ENCODE data around the gene THOC5. TPM values are rescaled to one million over a fixed set of nuclear protein-coding genes. Genes with fewer than 3 reads are reported as not detected.

THOC5 gene
- total RNA-seq, 2 donors from 2014 or later: 61.1 to 89.7 TPM

- Mint-ChIP-seq H3K9me3 (no peaks in the 10 kb centered on the region), H3K4me1 (no peaks in the 10 kb centered on the region), H3K27me3 (ENCODE audit: insufficient read depth) (no peaks in the 10 kb centered on the region), H3K27ac (peak overlapping the region; percentile 79), H3K4me3 (no peak overlapping the region), H3K36me3 (ENCODE audit: low read depth) (peaks cover 89% of the 10 kb centered on the region)
- Histone ChIP-seq H3K9me3 (ENCODE audit: control insufficient read depth, low read length) (peaks cover 12% of the 10 kb centered on the region), H3K4me1 (ENCODE audit: control insufficient read depth, insufficient read depth, low read length) (no peaks in the 10 kb centered on the region), H3K9ac (ENCODE audit: extremely low read depth, low read length, poor library complexity, severe bottlenecking) (no peak overlapping the region), H3K4me3 (ENCODE audit: low read length) (no peak overlapping the region), H3K27ac (ENCODE audit: low read depth, low read length) (no peak overlapping the region), H3K36me3 (ENCODE audit: control insufficient read depth, insufficient read depth, low read length) (peaks cover 89% of the 10 kb centered on the region), H3K27me3 (ENCODE audit: control insufficient read depth, insufficient read depth, low read length, poor library complexity, severe bottlenecking) (no peaks in the 10 kb centered on the region)
- TF ChIP-seq, protein P1, sequence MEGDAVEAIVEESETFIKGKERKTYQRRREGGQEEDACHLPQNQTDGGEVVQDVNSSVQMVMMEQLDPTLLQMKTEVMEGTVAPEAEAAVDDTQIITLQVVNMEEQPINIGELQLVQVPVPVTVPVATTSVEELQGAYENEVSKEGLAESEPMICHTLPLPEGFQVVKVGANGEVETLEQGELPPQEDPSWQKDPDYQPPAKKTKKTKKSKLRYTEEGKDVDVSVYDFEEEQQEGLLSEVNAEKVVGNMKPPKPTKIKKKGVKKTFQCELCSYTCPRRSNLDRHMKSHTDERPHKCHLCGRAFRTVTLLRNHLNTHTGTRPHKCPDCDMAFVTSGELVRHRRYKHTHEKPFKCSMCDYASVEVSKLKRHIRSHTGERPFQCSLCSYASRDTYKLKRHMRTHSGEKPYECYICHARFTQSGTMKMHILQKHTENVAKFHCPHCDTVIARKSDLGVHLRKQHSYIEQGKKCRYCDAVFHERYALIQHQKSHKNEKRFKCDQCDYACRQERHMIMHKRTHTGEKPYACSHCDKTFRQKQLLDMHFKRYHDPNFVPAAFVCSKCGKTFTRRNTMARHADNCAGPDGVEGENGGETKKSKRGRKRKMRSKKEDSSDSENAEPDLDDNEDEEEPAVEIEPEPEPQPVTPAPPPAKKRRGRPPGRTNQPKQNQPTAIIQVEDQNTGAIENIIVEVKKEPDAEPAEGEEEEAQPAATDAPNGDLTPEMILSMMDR (conservative IDR thresholded peaks at IDR 0.05): no peak
- DNase-seq: no peak
- WGBS, 2 experiments (ENCODE audit: insufficient coverage in 1 of 2, insufficient read length in 1 of 2): 91 to 100% methylated on average over 3 to 4 of the region's 4 CpGs
Measured at GRCh38 chr22:29520851-29521250, 32.7 kb downstream of the THOC5 start.

GRCh38 chr22:29519996-29520395 is 33.6 kb downstream of the THOC5 start:
- Mint-ChIP-seq H3K4me1 (no peaks in the 10 kb centered on the region), H3K9me3 (no peaks in the 10 kb centered on the region), H3K36me3 (ENCODE audit: low read depth) (peaks cover 89% of the 10 kb centered on the region), H3K27me3 (ENCODE audit: insufficient read depth) (no peaks in the 10 kb centered on the region), H3K27ac (no peak overlapping the region), H3K4me3 (no peak overlapping the region)
- no peak overlapping the region for H3K9ac ChIP-seq (ENCODE audit: extremely low read depth, low read length, poor library complexity, severe bottlenecking)
- H3K9me3 ChIP-seq (ENCODE audit: control insufficient read depth, low read length): peaks cover 12% of the 10 kb centered on the region
- 86% methylated on average over 1 of the region's 1 CpG; no CpG with 5 or more reads in 1 of the 2 experiments for WGBS, 2 experiments (ENCODE audit: insufficient coverage in 1 of 2, insufficient read length in 1 of 2)
- no peak overlapping the region for H3K4me3 ChIP-seq (ENCODE audit: low read length)
- H3K36me3 ChIP-seq (ENCODE audit: control insufficient read depth, insufficient read depth, low read length): peaks cover 89% of the 10 kb centered on the region
- H3K27me3 ChIP-seq (ENCODE audit: control insufficient read depth, insufficient read depth, low read length, poor library complexity, severe bottlenecking): no peaks in the 10 kb centered on the region
- H3K27ac ChIP-seq (ENCODE audit: low read depth, low read length): no peak overlapping the region
- TF ChIP-seq, protein P1 (conservative IDR thresholded peaks at IDR 0.05): no peak
- no peak for DNase-seq
- no peaks in the 10 kb centered on the region for H3K4me1 ChIP-seq (ENCODE audit: control insufficient read depth, insufficient read depth, low read length)

DNA sequence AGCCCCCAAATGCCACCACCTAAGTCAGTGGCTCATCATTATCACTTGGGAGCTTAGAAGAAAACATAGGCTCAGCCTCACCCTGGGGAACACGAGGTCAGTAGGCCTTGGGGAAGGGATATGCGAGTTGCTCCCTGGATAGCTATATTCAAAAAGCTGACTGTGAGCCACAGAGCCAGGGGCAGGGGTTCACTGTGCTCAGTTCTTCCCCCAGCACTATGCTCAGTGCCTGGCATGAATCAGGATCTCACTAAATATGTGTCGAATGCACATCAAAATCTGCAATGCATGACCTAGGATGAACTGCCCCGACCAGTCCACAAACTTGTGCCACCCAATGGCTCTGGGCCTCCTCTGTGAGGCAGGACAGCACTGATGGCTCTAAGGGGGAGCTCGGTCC is 35.1 kb downstream of the THOC5 start:
- no peak overlapping the region for H3K4me3 Mint-ChIP-seq
- WGBS, 2 experiments (ENCODE audit: insufficient coverage in 1 of 2, insufficient read length in 1 of 2): 94 to 97% methylated on average over 5 of the region's 5 CpGs
- TF ChIP-seq, protein P1 (conservative IDR thresholded peaks at IDR 0.05): no peak
- no peaks in the 10 kb centered on the region for H3K4me1 Mint-ChIP-seq
- H3K9me3 Mint-ChIP-seq: no peaks in the 10 kb centered on the region
- H3K27ac Mint-ChIP-seq: no peak overlapping the region
- no peak for DNase-seq
- Histone ChIP-seq H3K9ac (ENCODE audit: extremely low read depth, low read length, poor library complexity, severe bottlenecking) (no peak overlapping the region), H3K9me3 (ENCODE audit: control insufficient read depth, low read length) (peaks cover 2% of the 10 kb centered on the region), H3K36me3 (ENCODE audit: control insufficient read depth, insufficient read depth, low read length) (peaks cover 76% of the 10 kb centered on the region), H3K4me1 (ENCODE audit: control insufficient read depth, insufficient read depth, low read length) (no peaks in the 10 kb centered on the region), H3K4me3 (ENCODE audit: low read length) (no peak overlapping the region), H3K27ac (ENCODE audit: low read depth, low read length) (no peak overlapping the region), H3K27me3 (ENCODE audit: control insufficient read depth, insufficient read depth, low read length, poor library complexity, severe bottlenecking) (no peaks in the 10 kb centered on the region)
- H3K36me3 Mint-ChIP-seq (ENCODE audit: low read depth): peaks cover 82% of the 10 kb centered on the region
- H3K27me3 Mint-ChIP-seq (ENCODE audit: insufficient read depth): no peaks in the 10 kb centered on the region
